Spleen (tissue), 11 donors: ENCODE data around the gene CCNI. TPM values are rescaled to one million over a fixed set of nuclear protein-coding genes. Genes with fewer than 3 reads are reported as not detected.

Experiments used
- DNase-seq: peaks from one replicate; pipeline ENCODE4 v3.0.0-alpha.2; 2020
- H3K27ac ChIP-seq, 8 donors: fragments of 200-600 bp; sonication (generic) in 7 of 8; 1 replicate in 4 of 8; 2 replicates in 4 of 8; pipeline versions ENCODE4 v1.5.0 to v1.8.0; 2016 to 2021; ENCODE audit warnings: inconsistent platforms in 4 of 8, mild to moderate bottlenecking in 4 of 8, moderate library complexity in 1 of 8
- H3K27me3 ChIP-seq, 7 donors: fragments of 200-600 bp; sonication (generic) in 6 of 7; replicated peaks in 1 of 7; 1 replicate in 4 of 7; 2 replicates in 3 of 7; pipeline versions ENCODE4 v1.5.0 to v1.8.0; 2016 to 2021; ENCODE audit warnings: inconsistent platforms in 3 of 7, mild to moderate bottlenecking in 1 of 7
- H3K36me3 ChIP-seq, 6 donors: fragments of 200-600 bp; sonication (generic) in 5 of 6; 1 replicate in 4 of 6; 2 replicates in 2 of 6; pipeline versions ENCODE4 v1.5.0 to v1.8.0; 2016 to 2021; ENCODE audit warnings: inconsistent platforms in 2 of 6
- H3K4me1 ChIP-seq, 6 donors: fragments of 200-600 bp; sonication (generic) in 5 of 6; 1 replicate in 3 of 6; 2 replicates in 3 of 6; pipeline versions ENCODE4 v1.5.0 to v1.8.0; 2016 to 2021; ENCODE audit warnings: inconsistent platforms in 3 of 6
- H3K4me3 ChIP-seq, 8 donors: fragments of 200-600 bp; sonication (generic) in 7 of 8; 1 replicate in 4 of 8; 2 replicates in 4 of 8; pipeline versions ENCODE4 v1.5.0 to v1.8.0; 2016 to 2021; ENCODE audit warnings: inconsistent platforms in 4 of 8, mild to moderate bottlenecking in 4 of 8, moderate library complexity in 2 of 8
- H3K9me3 ChIP-seq, 8 donors: fragments of 200-600 bp; sonication (generic) in 7 of 8; 1 replicate in 4 of 8; 2 replicates in 4 of 8; pipeline versions ENCODE4 v1.5.0 to v1.8.0; 2016 to 2021; ENCODE audit warnings: inconsistent platforms in 4 of 8
- POLR2A ChIP-seq, 3 donors: fragments of 450-650 bp; IDR thresholded peaks; one replicate each; pipeline ENCODE4 v1.5.1; 2017; ENCODE audit warnings: antibody characterized with exemption in 3 of 3, mild to moderate bottlenecking in 1 of 3
- POLR2AphosphoS5 ChIP-seq, 3 donors: sonication (generic); formaldehyde crosslinking; IDR thresholded peaks; one replicate each; pipeline ENCODE4 v1.5.1; 2017; ENCODE audit warnings: antibody characterized with exemption in 3 of 3
- WGBS, 5 donors: extraction: QIAGEN DNeasy Blood & Tissue Kit in 3 of 5; methylation state at CpG; one replicate each; pipeline versions ENCODE4 v1.1.5 to v1.1.7; 2013 to 2018; 5-methylcytosine and 5-hydroxymethylcytosine counted together
- intact Hi-C: fragments of 100-400 bp; cut with DNase I; formaldehyde crosslinking; loops from one replicate; pipeline ENCODE4 v1.15.0; 2023; ENCODE audit warnings: low total_unique reads
- polyA plus RNA-seq, 3 donors: library from polyadenylated mRNA; stranded (reverse); fragments of 200-250 nt; gene quantifications; one replicate each; pipeline ENCODE4 v1.2.1, GENCODE V29; 2013
- total RNA-seq, 7 donors: library from RNA; depleted of rRNA in 3 of 7; stranded (reverse); fragments of >200 nt in 3 of 7; fragmentation: NEBNext Ultra II Directional in 4 of 7; extraction: Animal tissue kit (Norgen Biotek cat#: 25700) in 4 of 7; gene quantifications; one replicate each; pipeline versions ENCODE4 v1.1.0 to v1.2.1, GENCODE V29; 2016 to 2021
- TF ChIP-seq, protein P1 (sequence below), 11 experiments: fragments of 200-600 bp in 7 of 11; fragments of 450-650 bp in 4 of 11; sonication (generic) in 4 of 11; IDR thresholded peaks in 8 of 11; conservative IDR thresholded peaks in 3 of 11; 1 replicate in 7 of 11; 2 replicates in 4 of 11; pipeline versions ENCODE4 v1.4.0 to v1.8.0; 2016 to 2021; ENCODE audit warnings: antibody characterized with exemption in 11 of 11, inconsistent platforms in 4 of 11, mild to moderate bottlenecking in 1 of 11
- donor health status: healthy with polysubstance abuse.
- donor health status: DM: no; HTN: no; CAD: no; lungs with moderate emphysema.
- donor health status: DM: no; HTN: no; CAD: no.
- donor health status: Bipolar disorder and iron deficiency.
- donor health status: healthy.
- donor health status: DM: no; HTN: no; CAD: no.
- donor health status: DM: yes; HTN: yes; CAD: no.

The CCNI gene
- total and polyA plus RNA-seq, 10 donors, result 88.8 to 312 (median 255) TPM

DNA sequence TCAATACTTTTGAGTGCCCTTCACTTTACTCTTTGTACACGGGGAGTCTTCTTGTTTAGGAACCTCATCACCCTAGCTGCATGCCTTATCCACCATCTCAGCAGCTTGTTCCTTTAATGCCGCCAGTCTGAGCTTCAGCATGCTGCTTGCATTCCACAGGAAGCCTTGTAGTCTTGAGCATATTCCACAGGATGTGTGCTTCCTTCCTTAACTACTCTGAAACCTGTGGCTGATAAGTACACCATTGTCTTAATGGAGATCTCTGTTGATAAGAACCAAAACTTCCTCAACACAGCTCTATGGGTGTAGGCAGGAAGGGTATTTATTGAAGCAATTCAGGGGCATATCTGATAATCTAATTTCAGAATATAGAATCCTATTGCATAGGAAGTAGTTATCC, 24.4 kb upstream of the CCNI start:
- Histone ChIP-seq H3K36me3 (no peaks in the 10 kb centered on the region), H3K4me1 (peaks cover 7 to 43% (median 22%) of the 10 kb centered on the region in 6 donors), H3K4me3 (no peak overlapping the region), H3K27me3 (no peaks in the 10 kb centered on the region), H3K27ac (no peak overlapping the region), H3K9me3 (no peaks in the 10 kb centered on the region)
- TF ChIP-seq POLR2A (IDR thresholded peaks at IDR 0.05) (no peak), POLR2AphosphoS5 (IDR thresholded peaks at IDR 0.05) (no peak)
- intact Hi-C loops, result no loop called here
- 13 to 30% (median 17%) methylated on average over 2 of the region's 2 CpGs for WGBS, 5 donors
- DNase-seq, result no peak

DNA sequence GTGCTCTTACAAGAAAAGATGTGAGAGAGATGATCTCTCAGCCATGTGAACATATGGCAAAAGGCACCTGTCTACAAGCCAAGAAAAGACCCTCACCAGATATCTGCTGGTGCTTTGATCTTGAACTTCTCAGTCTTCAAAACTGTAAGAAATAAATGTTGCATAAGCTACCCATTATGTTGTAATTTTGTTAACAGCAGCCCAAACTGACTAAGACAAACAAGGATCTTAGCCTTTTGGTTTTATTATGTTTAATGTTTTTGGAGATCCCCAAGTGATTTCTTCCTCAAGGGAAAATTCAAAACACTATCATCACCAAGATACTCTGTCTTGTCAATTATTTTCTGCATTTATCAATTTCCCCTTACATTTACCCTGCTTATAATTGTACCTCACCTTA, 21.8 kb upstream of the CCNI start:
- Histone ChIP-seq H3K9me3 (no peaks in the 10 kb centered on the region), H3K27ac (no peak overlapping the region), H3K4me3 (no peak overlapping the region), H3K4me1 (peaks cover 4 to 39% (median 16%) of the 10 kb centered on the region in 6 donors), H3K27me3 (no peaks in the 10 kb centered on the region), H3K36me3 (no peaks in the 10 kb centered on the region)
- DNase-seq, result no peak
- TF ChIP-seq, protein P1, sequence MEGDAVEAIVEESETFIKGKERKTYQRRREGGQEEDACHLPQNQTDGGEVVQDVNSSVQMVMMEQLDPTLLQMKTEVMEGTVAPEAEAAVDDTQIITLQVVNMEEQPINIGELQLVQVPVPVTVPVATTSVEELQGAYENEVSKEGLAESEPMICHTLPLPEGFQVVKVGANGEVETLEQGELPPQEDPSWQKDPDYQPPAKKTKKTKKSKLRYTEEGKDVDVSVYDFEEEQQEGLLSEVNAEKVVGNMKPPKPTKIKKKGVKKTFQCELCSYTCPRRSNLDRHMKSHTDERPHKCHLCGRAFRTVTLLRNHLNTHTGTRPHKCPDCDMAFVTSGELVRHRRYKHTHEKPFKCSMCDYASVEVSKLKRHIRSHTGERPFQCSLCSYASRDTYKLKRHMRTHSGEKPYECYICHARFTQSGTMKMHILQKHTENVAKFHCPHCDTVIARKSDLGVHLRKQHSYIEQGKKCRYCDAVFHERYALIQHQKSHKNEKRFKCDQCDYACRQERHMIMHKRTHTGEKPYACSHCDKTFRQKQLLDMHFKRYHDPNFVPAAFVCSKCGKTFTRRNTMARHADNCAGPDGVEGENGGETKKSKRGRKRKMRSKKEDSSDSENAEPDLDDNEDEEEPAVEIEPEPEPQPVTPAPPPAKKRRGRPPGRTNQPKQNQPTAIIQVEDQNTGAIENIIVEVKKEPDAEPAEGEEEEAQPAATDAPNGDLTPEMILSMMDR (IDR thresholded peaks at IDR 0.05 in 8 of 11, conservative IDR thresholded peaks at IDR 0.05 in 3 of 11), result no peak
- TF ChIP-seq POLR2A (IDR thresholded peaks at IDR 0.05) (no peak), POLR2AphosphoS5 (IDR thresholded peaks at IDR 0.05) (no peak)
- intact Hi-C loops, result loop anchor here (5.0 to 10.0 kb wide), 2 partner anchors 57 to 105 kb away; partner anchors contain the start of gene CCNG2

DNA sequence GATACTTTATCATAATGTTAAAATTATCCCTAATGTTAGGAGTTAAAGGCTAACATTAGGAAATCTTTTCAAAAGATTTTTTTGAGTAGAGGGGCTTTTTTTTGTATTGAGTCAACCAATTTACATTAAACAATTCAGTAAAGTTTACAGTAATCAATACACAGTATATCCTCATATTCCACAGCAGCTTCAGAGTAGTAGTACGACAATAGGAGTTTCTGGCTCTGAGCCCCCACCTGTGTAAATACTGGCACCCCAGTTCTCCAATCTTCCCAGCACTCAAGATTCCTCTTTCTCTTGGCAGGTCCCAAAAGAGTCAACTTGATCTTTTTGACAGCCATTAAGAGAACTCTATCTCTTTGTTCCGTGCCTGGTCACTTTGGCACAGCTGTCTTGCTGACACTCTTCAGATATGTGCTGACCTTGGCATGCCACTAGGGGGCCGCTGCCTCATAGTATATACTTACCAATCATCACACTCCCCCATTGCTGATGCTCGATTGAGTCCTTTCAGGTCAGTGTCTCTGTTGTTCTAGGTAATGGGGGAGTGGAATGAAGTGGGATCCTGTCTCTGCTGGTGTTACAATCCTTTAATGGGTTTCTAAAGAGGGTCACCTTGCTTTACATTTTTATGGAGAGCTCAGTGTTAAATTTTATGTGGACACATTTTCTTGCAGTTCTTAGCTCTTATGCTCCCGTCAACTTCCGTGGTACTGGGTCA, 19.5 kb upstream of the CCNI start:
- no peaks in the 10 kb centered on the region for H3K9me3 ChIP-seq
- H3K36me3 ChIP-seq, result no peaks in the 10 kb centered on the region
- H3K4me1 ChIP-seq, result peaks cover under 1 to 31% (median 11%) of the 10 kb centered on the region in 6 donors
- intact Hi-C loops, result loop anchor here (5.0 to 10.0 kb wide), 2 partner anchors 60 to 107 kb away; partner anchors contain the start of gene CCNG2
- peak; percentile 93 for DNase-seq
- 44 to 66% (median 44%) methylated on average over 6 of the region's 6 CpGs for WGBS, 5 donors
- no peak overlapping the region for H3K27ac ChIP-seq
- H3K4me3 ChIP-seq, result no peak overlapping the region
- no peaks in the 10 kb centered on the region for H3K27me3 ChIP-seq
- TF ChIP-seq, protein P1 (IDR thresholded peaks at IDR 0.05 in 8 of 11, conservative IDR thresholded peaks at IDR 0.05 in 3 of 11), result peak; percentile 60 to 90 (median 82)
- TF ChIP-seq POLR2A (IDR thresholded peaks at IDR 0.05), result no peak
- TF ChIP-seq POLR2AphosphoS5 (IDR thresholded peaks at IDR 0.05), result peak in 1 of 3 donors; percentile 66

DNA sequence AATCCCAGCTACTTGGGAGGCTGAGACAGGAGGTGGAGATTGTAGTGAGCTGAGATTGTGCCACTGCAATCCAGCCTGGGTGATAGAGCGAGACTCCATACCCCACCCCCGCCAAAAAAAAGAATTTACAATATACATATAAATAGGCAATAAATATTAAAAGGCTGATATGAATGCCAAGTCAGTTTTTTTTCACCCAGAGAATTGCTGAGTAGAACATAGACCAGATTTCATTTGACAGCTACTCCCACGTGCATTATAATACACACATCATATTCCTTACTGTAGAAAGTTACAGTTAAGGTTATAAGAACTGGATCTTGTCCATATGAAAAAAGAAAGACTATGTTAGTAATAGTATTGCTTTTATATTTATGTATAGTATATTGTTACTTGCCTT, 18.7 kb upstream of the CCNI start:
- Histone ChIP-seq H3K36me3 (no peaks in the 10 kb centered on the region), H3K4me3 (no peak overlapping the region), H3K27ac (no peak overlapping the region), H3K27me3 (no peaks in the 10 kb centered on the region), H3K4me1 (peaks cover 0 to 28% (median 7%) of the 10 kb centered on the region in 6 donors), H3K9me3 (no peaks in the 10 kb centered on the region)
- intact Hi-C loops, result loop anchor here (10.0 kb wide), 1 partner anchor 60 kb away; the partner anchor contains the start of gene CCNG2
- TF ChIP-seq, protein P1 (IDR thresholded peaks at IDR 0.05 in 8 of 11, conservative IDR thresholded peaks at IDR 0.05 in 3 of 11), result no peak
- no peak for TF ChIP-seq POLR2A (IDR thresholded peaks at IDR 0.05)
- no peak for TF ChIP-seq POLR2AphosphoS5 (IDR thresholded peaks at IDR 0.05)
- no peak for DNase-seq
- 86 to 92% (median 89%) methylated on average over 3 of the region's 3 CpGs for WGBS, 5 donors
